Karpas-422 (cell line): Measurements from ENCODE around the gene ZNF563. TPM values are rescaled to one million over a fixed set of nuclear protein-coding genes. Genes with fewer than 3 reads are reported as not detected.

ENCODE experiments used
- DNase-seq: peaks from one replicate; pipeline ENCODE4 v3.0.0-alpha.2; 2015
- H2AFZ ChIP-seq: fragments of 200-600 bp; sonication (generic); 2 replicates; pipeline ENCODE4 v1.6.1; 2014; ENCODE audit warnings: antibody characterized with exemption, low read length, mixed read lengths
- H3K27ac ChIP-seq: fragments of 200-600 bp; sonication (generic); 2 replicates; pipeline ENCODE4 v1.5.1; 2014; ENCODE audit warnings: mild to moderate bottlenecking, low read length, moderate library complexity
- H3K27me3 ChIP-seq: fragments of 200-600 bp; sonication (generic); 2 replicates; pipeline ENCODE4 v1.6.1; 2014; ENCODE audit warnings: low read length, mixed read lengths
- H3K36me3 ChIP-seq: fragments of 200-600 bp; sonication (generic); 2 replicates; pipeline ENCODE4 v1.6.1; 2014; ENCODE audit warnings: low read length, mixed read lengths; ENCODE audit not compliant: insufficient read depth
- H3K4me1 ChIP-seq: fragments of 200-600 bp; sonication (generic); 2 replicates; pipeline ENCODE4 v1.6.1; 2014; ENCODE audit warnings: mild to moderate bottlenecking, low read length, mixed read lengths
- H3K4me2 ChIP-seq: fragments of 200-600 bp; sonication (generic); 2 replicates; pipeline ENCODE4 v1.6.1; 2014; ENCODE audit warnings: low read length, low read depth, mild to moderate bottlenecking; ENCODE audit not compliant: poor library complexity, severe bottlenecking
- H3K4me3 ChIP-seq: fragments of 200-600 bp; sonication (generic); 2 replicates; pipeline ENCODE4 v1.5.1; 2014; ENCODE audit warnings: mild to moderate bottlenecking, antibody characterized with exemption, low read length, mixed read lengths
- H3K79me2 ChIP-seq: fragments of 200-600 bp; sonication (generic); 2 replicates; pipeline ENCODE4 v1.6.1; 2014; ENCODE audit warnings: mild to moderate bottlenecking, low read length, mixed read lengths
- H3K9ac ChIP-seq: fragments of 200-600 bp; sonication (generic); 2 replicates; pipeline ENCODE4 v1.6.0; 2014; ENCODE audit warnings: low read length
- H3K9me2 ChIP-seq: fragments of 200-600 bp; sonication (generic), shearing (Covaris generic); replicated peaks from 2 replicates; pipeline ENCODE4 v1.6.0; 2014; ENCODE audit warnings: mild to moderate bottlenecking, low read length, moderate library complexity; ENCODE audit not compliant: insufficient read depth
- H3K9me3 ChIP-seq: fragments of 300-700, 200-600 bp; sonication (generic); 2 replicates; pipeline ENCODE4 v1.6.1; 2014; ENCODE audit warnings: low read length, mixed read lengths
- H4K20me1 ChIP-seq: fragments of 200-600 bp; sonication (generic); 2 replicates; pipeline ENCODE4 v1.6.1; 2014; ENCODE audit warnings: mild to moderate bottlenecking, antibody characterized with exemption, low read length, low read depth; ENCODE audit not compliant: insufficient read depth
- total RNA-seq: library from RNA; depleted of rRNA; stranded (reverse); fragments of >200 nt; shearing (Covaris generic); gene quantifications from 2 replicates; pipeline ENCODE4 v1.2.3, GENCODE V29; 2014; ENCODE audit warnings: low replicate concordance

ZNF563 gene
- total RNA-seq, 1 experiment from 2014 or later: 6.2 TPM

DNA sequence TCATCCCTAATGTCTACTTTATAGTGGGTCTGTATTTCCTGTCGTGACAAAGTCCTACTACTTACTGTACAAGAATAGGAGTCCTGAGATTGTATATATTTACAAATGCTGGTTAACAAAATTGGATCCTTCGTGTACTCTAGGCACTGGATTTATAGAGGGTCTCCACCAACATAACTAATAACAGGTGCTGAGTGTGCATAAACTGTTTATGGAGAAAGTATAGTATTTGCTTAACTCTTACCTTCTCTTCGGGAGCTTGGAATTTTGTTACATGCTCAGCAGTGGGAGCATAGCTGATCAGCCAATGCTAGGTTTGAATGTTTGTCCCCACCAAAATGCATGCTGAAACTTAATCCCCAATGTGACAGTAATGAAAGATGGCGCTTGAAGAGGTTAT lies 19.9 kb upstream of the ZNF563 start:
- H3K4me2 ChIP-seq: no peak overlapping the region
- H3K4me1 ChIP-seq: no peaks in the 10 kb centered on the region
- H3K79me2 ChIP-seq: no peaks in the 10 kb centered on the region
- no peak for DNase-seq
- no peaks in the 10 kb centered on the region for H3K27me3 ChIP-seq
- H3K9me2 ChIP-seq: no peaks in the 10 kb centered on the region
- peaks cover 17% of the 10 kb centered on the region for H3K36me3 ChIP-seq
- no peak overlapping the region for H3K9ac ChIP-seq
- no peaks in the 10 kb centered on the region for H4K20me1 ChIP-seq
- H2AFZ ChIP-seq: no peak overlapping the region
- peaks cover 46% of the 10 kb centered on the region for H3K9me3 ChIP-seq
- H3K27ac ChIP-seq: no peak overlapping the region
- H3K4me3 ChIP-seq: no peak overlapping the region

DNA sequence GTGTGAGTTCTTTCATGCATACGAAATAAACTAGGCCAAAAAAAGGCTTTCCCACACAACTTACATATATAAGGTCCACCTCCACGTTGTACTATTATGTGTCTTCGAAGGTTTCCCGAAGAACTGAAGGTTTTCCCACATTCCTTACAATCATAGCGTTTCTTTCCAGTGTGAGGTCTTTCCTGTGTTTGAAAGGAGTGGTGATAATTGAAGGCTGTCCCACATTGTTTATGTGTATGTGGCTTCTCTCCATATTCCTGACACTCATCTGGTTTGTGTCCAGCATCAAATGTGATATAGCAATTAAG lies 17.4 kb upstream of the ZNF563 start:
- H3K27ac ChIP-seq: no peak overlapping the region
- H3K4me3 ChIP-seq: no peak overlapping the region
- H3K27me3 ChIP-seq: no peaks in the 10 kb centered on the region
- no peaks in the 10 kb centered on the region for H4K20me1 ChIP-seq
- H3K9ac ChIP-seq: no peak overlapping the region
- H2AFZ ChIP-seq: no peak overlapping the region
- no peaks in the 10 kb centered on the region for H3K79me2 ChIP-seq
- no peaks in the 10 kb centered on the region for H3K4me1 ChIP-seq
- no peak for DNase-seq
- H3K36me3 ChIP-seq: peaks cover 17% of the 10 kb centered on the region
- H3K9me3 ChIP-seq: peaks cover 48% of the 10 kb centered on the region
- no peak overlapping the region for H3K4me2 ChIP-seq
- no peaks in the 10 kb centered on the region for H3K9me2 ChIP-seq

DNA sequence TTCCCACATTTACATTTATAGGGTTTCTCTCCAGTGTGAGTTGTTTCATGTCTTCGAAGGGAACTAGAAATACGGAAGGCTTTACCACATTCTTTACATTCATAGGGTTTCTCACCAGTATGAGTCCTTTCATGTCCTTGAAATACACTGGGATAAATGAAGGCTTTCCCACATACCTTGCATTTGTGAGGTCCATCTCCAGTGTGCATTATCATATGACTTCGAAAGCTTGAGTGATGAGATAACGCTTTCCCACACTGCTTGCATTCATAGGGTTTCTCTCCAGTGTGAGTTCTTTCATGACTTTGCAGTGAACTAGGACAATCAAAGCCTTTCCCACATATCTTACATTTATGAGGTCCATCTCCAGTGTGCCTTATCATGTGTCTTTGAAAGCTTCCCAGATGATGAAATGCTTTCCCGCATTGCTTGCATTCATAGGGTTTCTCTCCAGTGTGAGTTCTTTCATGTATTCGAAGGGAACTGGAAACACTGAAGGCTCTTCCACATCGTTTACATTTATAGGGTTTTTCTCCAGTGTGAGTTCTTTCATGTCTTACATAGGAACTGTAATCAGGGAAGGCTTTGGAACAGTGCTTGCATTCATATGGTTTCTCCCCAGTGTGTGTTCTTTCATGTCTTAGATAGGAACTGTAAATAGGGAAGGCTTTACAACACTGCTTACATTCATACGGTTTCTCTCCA lies 16.9 kb upstream of the ZNF563 start:
- no peaks in the 10 kb centered on the region for H4K20me1 ChIP-seq
- no peak for DNase-seq
- H3K4me2 ChIP-seq: no peak overlapping the region
- H3K9me2 ChIP-seq: no peaks in the 10 kb centered on the region
- H3K79me2 ChIP-seq: no peaks in the 10 kb centered on the region
- peaks cover 17% of the 10 kb centered on the region for H3K36me3 ChIP-seq
- no peaks in the 10 kb centered on the region for H3K4me1 ChIP-seq
- no peak overlapping the region for H3K4me3 ChIP-seq
- H3K27me3 ChIP-seq: no peaks in the 10 kb centered on the region
- peaks cover 46% of the 10 kb centered on the region for H3K9me3 ChIP-seq
- no peak overlapping the region for H3K27ac ChIP-seq
- H2AFZ ChIP-seq: no peak overlapping the region
- H3K9ac ChIP-seq: no peak overlapping the region

DNA sequence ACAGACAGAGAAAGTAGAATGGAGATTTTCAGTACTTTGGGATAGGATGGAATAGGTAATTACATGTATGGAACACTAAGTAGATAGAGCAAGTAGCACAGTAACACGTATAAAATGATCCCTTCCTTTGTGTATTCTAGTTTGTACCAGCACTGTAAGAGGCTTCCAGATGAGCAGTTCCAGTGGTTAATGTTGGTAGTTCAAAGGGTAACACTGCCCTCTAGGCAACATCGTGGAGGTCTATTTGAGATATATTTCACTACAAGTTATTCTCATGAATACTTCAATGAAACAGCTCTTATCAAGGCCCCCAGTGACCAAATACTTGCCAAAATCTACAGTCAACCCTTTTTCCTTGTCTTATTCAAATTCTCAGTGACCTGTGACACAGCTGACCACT lies 13.5 kb upstream of the ZNF563 start:
- Histone ChIP-seq H3K27ac (no peak overlapping the region), H3K4me2 (no peak overlapping the region), H3K9me3 (peaks cover 33% of the 10 kb centered on the region), H3K9ac (no peak overlapping the region), H3K9me2 (no peaks in the 10 kb centered on the region), H3K79me2 (no peaks in the 10 kb centered on the region), H3K27me3 (no peaks in the 10 kb centered on the region), H4K20me1 (no peaks in the 10 kb centered on the region), H3K4me3 (no peak overlapping the region), H3K4me1 (no peaks in the 10 kb centered on the region), H3K36me3 (peaks cover 17% of the 10 kb centered on the region), H2AFZ (no peak overlapping the region)
- DNase-seq: peak; percentile 74

DNA sequence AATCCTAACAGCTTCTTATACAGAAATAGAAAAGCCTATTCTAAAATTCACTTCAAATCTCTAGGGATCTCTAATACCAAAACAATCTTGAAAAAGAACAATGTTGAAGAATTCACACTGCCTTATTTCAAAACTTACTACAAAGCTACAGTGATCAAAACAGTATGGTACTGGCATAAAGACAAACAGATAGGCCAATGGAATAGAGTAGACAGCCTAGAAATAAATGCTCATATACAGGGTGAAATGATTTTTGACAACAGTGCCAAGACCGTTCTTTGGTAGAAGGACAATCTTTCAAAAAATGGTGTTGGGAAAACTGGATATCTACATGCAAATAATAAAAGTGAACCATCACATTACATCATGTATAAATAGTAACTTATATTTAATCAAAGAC lies 11.8 kb upstream of the ZNF563 start:
- H3K27me3 ChIP-seq: no peaks in the 10 kb centered on the region
- no peaks in the 10 kb centered on the region for H3K9me2 ChIP-seq
- peaks cover 5% of the 10 kb centered on the region; the same call in 1 of the 2 replicates for H3K36me3 ChIP-seq
- H3K9me3 ChIP-seq: peaks cover 23% of the 10 kb centered on the region
- no peaks in the 10 kb centered on the region for H3K79me2 ChIP-seq
- no peak overlapping the region for H3K4me3 ChIP-seq
- DNase-seq: no peak
- no peak overlapping the region for H3K9ac ChIP-seq
- H4K20me1 ChIP-seq: no peaks in the 10 kb centered on the region
- H2AFZ ChIP-seq: no peak overlapping the region
- H3K27ac ChIP-seq: no peak overlapping the region
- H3K4me2 ChIP-seq: no peak overlapping the region
- no peaks in the 10 kb centered on the region for H3K4me1 ChIP-seq

DNA sequence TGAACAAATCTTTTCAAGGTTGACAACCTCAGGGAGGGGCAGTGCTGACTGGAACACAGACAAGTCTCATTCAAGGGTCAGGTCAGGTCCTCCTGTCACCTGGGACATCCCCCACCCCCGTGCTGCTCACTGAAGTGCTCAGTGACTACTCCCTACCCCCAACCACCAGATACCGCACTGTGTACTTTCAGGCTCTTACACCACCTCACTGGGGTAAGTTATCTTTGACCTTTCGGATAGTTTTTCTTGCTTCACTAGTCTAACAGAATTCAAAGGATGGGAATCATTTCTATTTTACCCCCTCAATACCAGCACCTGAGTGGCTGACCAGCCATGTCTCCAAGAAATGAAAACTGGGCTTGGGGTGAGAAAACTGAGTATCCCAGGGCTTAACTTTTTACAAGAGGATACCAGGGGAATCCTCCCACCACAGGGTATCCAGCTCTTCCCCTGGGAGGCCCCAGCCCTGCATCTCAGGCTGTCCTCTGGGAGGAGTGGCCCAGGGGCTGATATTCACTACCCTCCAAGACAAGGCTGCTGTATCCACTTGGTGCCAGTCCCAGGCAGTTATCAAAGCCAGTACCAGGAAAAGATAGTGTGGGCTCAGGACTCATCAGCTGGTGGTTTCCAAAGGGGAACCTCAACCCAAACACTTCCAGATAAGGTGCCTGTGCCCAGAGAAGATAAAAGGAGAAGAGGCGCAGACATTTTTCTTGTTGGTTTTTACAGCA lies 2.1 kb downstream of the ZNF563 start:
- Histone ChIP-seq H3K9ac (peak overlapping the region; percentile 94), H4K20me1 (no peaks in the 10 kb centered on the region), H3K9me2 (no peaks in the 10 kb centered on the region), H3K27ac (no peak overlapping the region), H3K4me2 (peak overlapping the region; percentile 98), H3K4me1 (peaks cover 18% of the 10 kb centered on the region), H3K36me3 (0 out of 2 replicates have a peak, but pooled peaks cover 8% of the 10 kb centered on the region), H3K79me2 (peaks cover 61% of the 10 kb centered on the region), H2AFZ (no peak overlapping the region), H3K9me3 (peaks cover 7% of the 10 kb centered on the region), H3K27me3 (no peaks in the 10 kb centered on the region), H3K4me3 (peak overlapping the region; percentile 94)
- DNase-seq: no peak

DNA sequence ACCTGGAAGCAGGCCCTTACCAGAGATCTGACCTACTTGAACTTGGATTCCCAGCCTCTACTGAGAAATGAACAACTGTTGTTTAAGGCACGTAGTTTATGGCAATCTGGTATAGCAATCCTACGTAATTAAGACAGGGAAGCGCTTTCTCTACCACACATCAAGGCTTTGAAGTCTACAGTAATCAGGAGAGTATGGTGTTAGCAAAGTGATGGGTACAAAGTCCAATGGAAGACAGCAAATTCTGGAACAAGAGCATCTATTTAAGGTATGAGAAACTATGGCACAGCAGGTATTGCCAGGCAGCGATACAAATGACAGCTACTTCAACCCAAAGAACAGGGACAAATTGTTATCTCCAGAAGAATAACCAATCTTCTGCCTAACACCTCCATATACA lies 3.1 kb downstream of the ZNF563 start:
- Histone ChIP-seq H3K27me3 (no peaks in the 10 kb centered on the region), H3K36me3 (peaks cover 14% of the 10 kb centered on the region), H3K4me3 (no peak overlapping the region), H3K9ac (no peak overlapping the region), H3K4me2 (no peak overlapping the region), H3K4me1 (peaks cover 18% of the 10 kb centered on the region), H3K9me3 (peaks cover 12% of the 10 kb centered on the region), H2AFZ (no peak overlapping the region), H3K9me2 (no peaks in the 10 kb centered on the region), H3K27ac (no peak overlapping the region), H4K20me1 (no peaks in the 10 kb centered on the region), H3K79me2 (peaks cover 69% of the 10 kb centered on the region)
- DNase-seq: no peak

DNA sequence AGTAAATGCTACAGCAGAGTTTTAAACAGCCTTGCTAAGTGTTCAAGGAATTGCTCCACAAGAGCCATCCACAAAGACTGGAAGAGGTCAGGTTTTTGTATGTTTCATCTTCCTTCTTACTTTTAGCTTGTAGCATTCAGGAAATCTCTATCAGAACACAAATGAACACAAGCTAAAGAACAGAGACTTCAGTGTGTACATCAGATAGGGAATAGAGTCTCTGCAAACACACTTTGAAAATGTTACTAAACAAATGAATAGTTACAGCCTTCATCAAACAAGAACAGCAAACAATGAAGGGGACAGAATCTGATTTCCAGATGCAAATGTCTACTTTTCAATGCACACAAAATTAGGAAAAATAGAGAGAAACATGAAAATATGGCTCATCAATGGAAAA lies 7.7 kb downstream of the ZNF563 start:
- no peak overlapping the region for H3K4me3 ChIP-seq
- no peaks in the 10 kb centered on the region for H3K27me3 ChIP-seq
- no peak for DNase-seq
- no peak overlapping the region for H3K9ac ChIP-seq
- H4K20me1 ChIP-seq: no peaks in the 10 kb centered on the region
- peaks cover 61% of the 10 kb centered on the region for H3K79me2 ChIP-seq
- no peaks in the 10 kb centered on the region for H3K9me2 ChIP-seq
- H3K4me1 ChIP-seq: no peaks in the 10 kb centered on the region
- no peak overlapping the region for H3K4me2 ChIP-seq
- H3K27ac ChIP-seq: no peak overlapping the region
- peaks cover 45% of the 10 kb centered on the region for H3K36me3 ChIP-seq
- peaks cover 25% of the 10 kb centered on the region for H3K9me3 ChIP-seq
- H2AFZ ChIP-seq: no peak overlapping the region
